Upper lobe of right lung (tissue), 1 donor: ENCODE measurements around the gene CCT2. TPM values are rescaled to one million over a fixed set of nuclear protein-coding genes. Genes with fewer than 3 reads are reported as not detected.

Experiments
- ATAC-seq: fragments of 200-7000 bp; cut with Tn5 transposase; one replicate; pipeline ENCODE4 v1.9.1; 2020; ENCODE audit warnings: mild to moderate bottlenecking, moderate library complexity
- DNase-seq: peaks from one replicate; pipeline ENCODE4 v3.0.0-alpha.2; 2020
- H3K27ac ChIP-seq: fragments of 200-600 bp; one replicate; pipeline ENCODE4 v1.8.0; 2022
- H3K27me3 ChIP-seq: fragments of 200-600 bp; one replicate; pipeline ENCODE4 v1.8.0; 2022; ENCODE audit warnings: mild to moderate bottlenecking
- H3K36me3 ChIP-seq: fragments of 200-600 bp; one replicate; pipeline ENCODE4 v1.8.0; 2022
- H3K4me1 ChIP-seq: fragments of 200-600 bp; one replicate; pipeline ENCODE4 v1.8.0; 2022
- H3K4me3 ChIP-seq: fragments of 200-600 bp; one replicate; pipeline ENCODE4 v1.8.0; 2022; ENCODE audit warnings: mild to moderate bottlenecking
- H3K9me3 ChIP-seq: fragments of 200-600 bp; one replicate; pipeline ENCODE4 v1.8.0; 2022
- CTCF ChIP-seq: fragments of 200-600 bp; IDR thresholded peaks from one replicate; pipeline ENCODE4 v1.8.0; 2022; ENCODE audit warnings: antibody characterized with exemption
- intact Hi-C: fragments of 100-400 bp; cut with DNase I; formaldehyde crosslinking; loops from one replicate; pipeline ENCODE4 v1.11.0; 2022
- total RNA-seq: library from RNA; stranded (reverse); fragmentation: NEBNext Ultra II Directional; extraction: Animal tissue kit (Norgen Biotek cat#: 25700); gene quantifications from one replicate; pipeline ENCODE4 v1.2.1, GENCODE V29; 2021
- donor health status: DM: no; HTN: yes; CAD: no; lungs with severe emphysema.

The CCT2 gene
- total RNA-seq, 1 donor from 2014 or later, result 90.8 TPM

DNA sequence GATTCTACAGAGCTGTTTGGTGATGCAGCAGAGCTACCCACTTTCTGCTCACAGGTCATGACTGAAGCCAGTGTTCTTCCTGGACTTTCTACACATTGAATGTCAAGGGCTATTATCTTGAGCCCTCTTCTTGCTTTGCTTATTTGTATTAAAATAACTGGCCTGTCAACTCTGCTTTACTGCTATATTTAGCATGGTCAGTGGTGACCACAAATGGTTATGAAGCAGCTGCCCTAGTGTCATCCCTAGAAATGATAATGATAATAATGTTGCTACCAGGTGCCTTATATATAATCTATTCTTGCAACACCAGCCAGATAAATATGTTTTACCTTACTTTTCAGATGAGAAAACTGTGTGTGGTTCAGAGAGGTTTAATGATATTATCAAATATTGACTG lies 28.1 kb downstream of the CCT2 start:
- no peak overlapping the region for H3K27ac ChIP-seq
- intact Hi-C loops, result no loop called here
- no peaks in the 10 kb centered on the region for H3K9me3 ChIP-seq
- H3K4me3 ChIP-seq, result no peak overlapping the region
- H3K36me3 ChIP-seq, result no peaks in the 10 kb centered on the region
- no peak for DNase-seq
- H3K4me1 ChIP-seq, result no peaks in the 10 kb centered on the region
- no peak for TF ChIP-seq CTCF
- no peaks in the 10 kb centered on the region for H3K27me3 ChIP-seq
- no peak for ATAC-seq

- H3K9me3 ChIP-seq, result no peaks in the 10 kb centered on the region
- DNase-seq, result peak; percentile 29
- TF ChIP-seq CTCF, result no peak
- H3K27me3 ChIP-seq, result no peaks in the 10 kb centered on the region
- intact Hi-C loops, result no loop called here
- no peaks in the 10 kb centered on the region for H3K36me3 ChIP-seq
- H3K4me1 ChIP-seq, result no peaks in the 10 kb centered on the region
- no peak overlapping the region for H3K27ac ChIP-seq
- H3K4me3 ChIP-seq, result no peak overlapping the region
- ATAC-seq, result no peak
These were observed 30.8 kb downstream of the CCT2 start for GRCh38 chr12:69616025-69616424.

- H3K4me3 ChIP-seq, result no peak overlapping the region
- no peak for ATAC-seq
- H3K27ac ChIP-seq, result no peak overlapping the region
- no peak for DNase-seq
- H3K4me1 ChIP-seq, result no peaks in the 10 kb centered on the region
- H3K9me3 ChIP-seq, result no peaks in the 10 kb centered on the region
- H3K36me3 ChIP-seq, result no peaks in the 10 kb centered on the region
- intact Hi-C loops, result no loop called here
- no peak for TF ChIP-seq CTCF
- no peaks in the 10 kb centered on the region for H3K27me3 ChIP-seq
These were observed 33.8 kb downstream of the CCT2 start for GRCh38 chr12:69619050-69619449.

DNA sequence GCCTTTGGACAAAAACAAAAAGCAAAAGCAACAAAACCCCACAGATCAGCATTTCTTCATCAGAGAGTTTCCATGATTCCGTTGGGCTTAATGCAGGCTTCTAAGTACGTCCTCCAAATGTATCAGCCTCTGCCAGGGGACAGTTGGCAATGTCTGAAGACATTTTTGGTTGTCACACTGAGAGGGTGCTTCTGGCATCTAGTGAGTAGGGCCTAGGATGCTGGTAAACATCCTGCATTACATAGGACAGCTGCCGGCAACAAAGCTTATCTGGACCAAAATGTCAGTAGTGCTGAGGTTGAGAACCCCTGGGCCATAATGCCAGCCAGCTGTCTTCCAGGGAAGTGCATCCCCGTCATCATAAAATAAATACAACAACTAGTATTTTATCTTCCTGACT lies 34.8 kb downstream of the CCT2 start:
- Histone ChIP-seq H3K4me1 (no peaks in the 10 kb centered on the region), H3K27ac (no peak overlapping the region), H3K9me3 (no peaks in the 10 kb centered on the region), H3K4me3 (no peak overlapping the region), H3K36me3 (no peaks in the 10 kb centered on the region), H3K27me3 (no peaks in the 10 kb centered on the region)
- DNase-seq (no peak), ATAC-seq (no peak)
- TF ChIP-seq CTCF, result no peak
- intact Hi-C loops, result no loop called here

- no peaks in the 10 kb centered on the region for H3K9me3 ChIP-seq
- no peaks in the 10 kb centered on the region for H3K4me1 ChIP-seq
- no peaks in the 10 kb centered on the region for H3K36me3 ChIP-seq
- H3K4me3 ChIP-seq, result no peak overlapping the region
- intact Hi-C loops, result no loop called here
- no peaks in the 10 kb centered on the region for H3K27me3 ChIP-seq
- ATAC-seq, result no peak
- TF ChIP-seq CTCF, result no peak
- H3K27ac ChIP-seq, result no peak overlapping the region
- DNase-seq, result no peak
These were observed 35.7 kb downstream of the CCT2 start for GRCh38 chr12:69620921-69621320.

GRCh38 chr12:69621551-69621950 lies 36.3 kb downstream of the CCT2 start:
- no peaks in the 10 kb centered on the region for H3K4me1 ChIP-seq
- H3K4me3 ChIP-seq, result no peak overlapping the region
- H3K27me3 ChIP-seq, result no peaks in the 10 kb centered on the region
- H3K9me3 ChIP-seq, result no peaks in the 10 kb centered on the region
- ATAC-seq (no peak), DNase-seq (no peak)
- TF ChIP-seq CTCF, result no peak
- H3K36me3 ChIP-seq, result no peaks in the 10 kb centered on the region
- intact Hi-C loops, result no loop called here
- H3K27ac ChIP-seq, result no peak overlapping the region
